Neuronal stem cell (in vitro differentiated cells): ENCODE results near the gene FAM3A.
A peak's percentile ranks its signal among the peaks of the same experiment; 100 is the strongest.

Experiments
- DNase-seq: peaks from one replicate; pipeline ENCODE4 v3.0.0-alpha.2; 2013; ENCODE audit warnings: low spot score
- H2AFZ ChIP-seq: one replicate; pipeline ENCODE4 v1.6.1; 2013; ENCODE audit warnings: mild to moderate bottlenecking, low read length, inconsistent platforms
- H2AK5ac ChIP-seq: 2 replicates; pipeline ENCODE4 v1.6.1; 2013; ENCODE audit warnings: low read depth, mild to moderate bottlenecking, inconsistent platforms, low read length, moderate library complexity, mixed read lengths
- H2BK120ac ChIP-seq: 2 replicates; pipeline ENCODE4 v1.6.1; 2013; ENCODE audit warnings: low read depth, mild to moderate bottlenecking, inconsistent platforms, low read length, moderate library complexity, mixed read lengths
- H2BK12ac ChIP-seq: one replicate; pipeline ENCODE4 v1.6.1; 2013; ENCODE audit warnings: low read length, inconsistent platforms
- H2BK15ac ChIP-seq: 2 replicates; pipeline ENCODE4 v1.6.1; 2013; ENCODE audit warnings: mild to moderate bottlenecking, low read length, inconsistent platforms, mixed read lengths
- H2BK5ac ChIP-seq: one replicate; pipeline ENCODE4 v1.6.1; 2013; ENCODE audit warnings: inconsistent platforms, mild to moderate bottlenecking, low read length, moderate library complexity
- H3K14ac ChIP-seq: one replicate; pipeline ENCODE4 v1.6.1; 2013; ENCODE audit warnings: low read length, inconsistent platforms
- H3K18ac ChIP-seq: 2 replicates; pipeline ENCODE4 v1.6.1; 2013; ENCODE audit warnings: low read length, inconsistent platforms
- H3K23ac ChIP-seq: 2 replicates; pipeline ENCODE4 v1.6.1; 2013; ENCODE audit warnings: low read depth, mild to moderate bottlenecking, mixed read lengths, low read length, inconsistent platforms; ENCODE audit not compliant: poor library complexity
- H3K27ac ChIP-seq: replicated peaks from 3 replicates; pipeline ENCODE4 v1.5.1; 2013; ENCODE audit warnings: low read length, inconsistent platforms
- H3K27me3 ChIP-seq, 3 experiments: 2 replicates each; pipeline ENCODE4 v1.6.1; 2013; ENCODE audit warnings: low read length in 3 of 3, mild to moderate bottlenecking in 2 of 3, inconsistent platforms in 1 of 3, low read depth in 1 of 3, mixed read lengths in 1 of 3, moderate library complexity in 1 of 3; ENCODE audit not compliant: control insufficient read depth in 3 of 3, insufficient read depth in 3 of 3
- H3K36me3 ChIP-seq, 2 donors: replicated peaks in 1 of 2; 2 replicates each; pipeline ENCODE4 v1.6.1; 2013; ENCODE audit warnings: low read length in 2 of 2; ENCODE audit not compliant: control insufficient read depth in 2 of 2, insufficient read depth in 2 of 2
- H3K4ac ChIP-seq: 2 replicates; pipeline ENCODE4 v1.6.1; 2013; ENCODE audit warnings: inconsistent platforms, mild to moderate bottlenecking, low read length, moderate library complexity
- H3K4me1 ChIP-seq, 2 donors: 1 replicate in 1 of 2; 2 replicates in 1 of 2; pipeline ENCODE4 v1.6.1; 2013; ENCODE audit warnings: low read length in 2 of 2, low read depth in 1 of 2; ENCODE audit not compliant: control insufficient read depth in 2 of 2, insufficient read depth in 1 of 2
- H3K4me2 ChIP-seq: one replicate; pipeline ENCODE4 v1.6.1; 2013; ENCODE audit warnings: mild to moderate bottlenecking, low read length, inconsistent platforms; ENCODE audit not compliant: insufficient read depth, poor library complexity, severe bottlenecking
- H3K4me3 ChIP-seq, 2 donors: 2 replicates each; pipeline ENCODE4 v1.5.1; 2013; ENCODE audit warnings: low read length in 2 of 2, mild to moderate bottlenecking in 2 of 2, inconsistent platforms in 1 of 2, moderate library complexity in 1 of 2
- H3K79me1 ChIP-seq: one replicate; pipeline ENCODE4 v1.6.1; 2013; ENCODE audit warnings: low read depth, mild to moderate bottlenecking, inconsistent platforms, low read length, moderate library complexity
- H3K9ac ChIP-seq: one replicate; pipeline ENCODE4 v1.6.1; 2013; ENCODE audit warnings: mild to moderate bottlenecking, low read depth, low read length, inconsistent platforms; ENCODE audit not compliant: poor library complexity
- H3K9me3 ChIP-seq, 2 donors: replicated peaks in 1 of 2; 2 replicates each; pipeline versions ENCODE3 to v1.6.1; 2013; ENCODE audit warnings: low read length in 2 of 2, mild to moderate bottlenecking in 2 of 2, inconsistent platforms in 1 of 2, low read depth in 1 of 2, mixed read lengths in 1 of 2, moderate library complexity in 1 of 2; ENCODE audit not compliant: control insufficient read depth in 2 of 2, insufficient read depth in 1 of 2
- H4K8ac ChIP-seq: one replicate; pipeline ENCODE4 v1.6.1; 2013; ENCODE audit warnings: low read depth, mild to moderate bottlenecking, inconsistent platforms, low read length, moderate library complexity
- H4K91ac ChIP-seq: one replicate; pipeline ENCODE4 v1.6.1; 2013; ENCODE audit warnings: low read length, low read depth, mild to moderate bottlenecking, inconsistent platforms; ENCODE audit not compliant: poor library complexity
- WGBS, 2 donors: extraction: QIAGEN DNeasy Blood & Tissue Kit; methylation state at CpG; one replicate each; pipeline ENCODE4 v1.1.7; 2013; ENCODE audit warnings: missing lambda C conversion rate in 2 of 2, mixed read lengths in 1 of 2; ENCODE audit not compliant: insufficient read length in 2 of 2, insufficient replicate concordance in 1 of 2; ENCODE audit errors: extremely low coverage in 2 of 2; 5-methylcytosine and 5-hydroxymethylcytosine counted together

Gene FAM3A

GRCh38 chrX:154507673-154508383 lies 8.2 kb downstream of the FAM3A start:
- H2BK12ac ChIP-seq, result no peak overlapping the region
- H4K91ac ChIP-seq, result no peak overlapping the region
- H3K9me3 ChIP-seq, result no peaks in the 10 kb centered on the region
- no peak overlapping the region for H3K23ac ChIP-seq
- peaks cover 0 to 3% of the 10 kb centered on the region in 2 donors for H3K4me1 ChIP-seq
- H3K4me3 ChIP-seq, result no peak overlapping the region
- peaks cover 0 to 20% of the 10 kb centered on the region in 2 donors for H3K36me3 ChIP-seq
- no peak overlapping the region for H2AK5ac ChIP-seq
- no peak overlapping the region for H4K8ac ChIP-seq
- no peak overlapping the region for H3K27ac ChIP-seq
- no peak overlapping the region for H3K14ac ChIP-seq
- no peaks in the 10 kb centered on the region for H3K27me3 ChIP-seq
- H2BK5ac ChIP-seq, result no peak overlapping the region
- no peak overlapping the region for H3K4ac ChIP-seq
- WGBS, 2 donors, result no CpG with 5 or more reads among the region's 24 CpGs
- H3K9ac ChIP-seq, result no peak overlapping the region
- no peak for DNase-seq
- H2BK120ac ChIP-seq, result no peak overlapping the region
- no peaks in the 10 kb centered on the region for H3K79me1 ChIP-seq
- H2BK15ac ChIP-seq, result no peak overlapping the region
- no peak overlapping the region for H2AFZ ChIP-seq
- H3K4me2 ChIP-seq, result no peak overlapping the region
- H3K18ac ChIP-seq, result no peak overlapping the region

GRCh38 chrX:154506483-154507332 lies 9.3 kb downstream of the FAM3A start:
- no peak overlapping the region for H3K4me2 ChIP-seq
- peak overlapping the region; percentile 3 for H4K8ac ChIP-seq
- H3K18ac ChIP-seq, result no peak overlapping the region
- H3K27me3 ChIP-seq, result no peaks in the 10 kb centered on the region
- H3K79me1 ChIP-seq, result no peaks in the 10 kb centered on the region
- no peak overlapping the region for H3K4ac ChIP-seq
- no peak overlapping the region for H2BK120ac ChIP-seq
- H2AFZ ChIP-seq, result no peak overlapping the region
- H2BK5ac ChIP-seq, result no peak overlapping the region
- H3K4me1 ChIP-seq, result peaks cover 0 to 3% of the 10 kb centered on the region in 2 donors
- DNase-seq, result no peak
- H4K91ac ChIP-seq, result no peak overlapping the region
- WGBS, 2 donors, result no CpG with 5 or more reads among the region's 37 CpGs
- H3K4me3 ChIP-seq, result no peak overlapping the region
- H2AK5ac ChIP-seq, result no peak overlapping the region
- H3K36me3 ChIP-seq, result peaks cover 0 to 20% of the 10 kb centered on the region in 2 donors
- H3K9ac ChIP-seq, result peak overlapping the region; percentile 60
- no peak overlapping the region for H3K14ac ChIP-seq
- H2BK12ac ChIP-seq, result no peak overlapping the region
- no peak overlapping the region for H2BK15ac ChIP-seq
- no peaks in the 10 kb centered on the region for H3K9me3 ChIP-seq
- no peak overlapping the region for H3K23ac ChIP-seq
- H3K27ac ChIP-seq, result no peak overlapping the region

DNA sequence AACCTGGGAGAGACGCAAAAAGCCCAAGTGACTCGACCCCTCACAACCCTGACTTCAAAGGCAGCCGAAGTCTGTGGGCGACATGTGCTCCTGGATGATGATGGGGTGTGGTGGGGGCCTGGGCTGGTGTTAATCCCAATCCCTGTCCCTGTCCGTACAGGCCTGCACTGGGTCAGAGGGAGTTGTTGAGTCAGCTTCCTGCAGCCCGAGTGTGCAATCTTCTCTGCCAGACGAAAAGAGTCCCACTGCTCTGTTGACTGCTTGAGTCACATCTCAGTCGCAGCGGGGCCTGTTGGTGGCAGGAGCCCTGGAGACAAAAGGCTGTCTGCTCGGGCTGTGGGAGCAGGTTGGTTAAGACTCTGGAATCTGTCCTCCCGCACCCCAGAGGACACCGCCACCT lies 10.3 kb downstream of the FAM3A start:
- Histone ChIP-seq H3K4me2 (no peak overlapping the region), H2BK12ac (no peak overlapping the region), H3K79me1 (no peaks in the 10 kb centered on the region), H4K8ac (no peak overlapping the region), H3K27me3 (no peaks in the 10 kb centered on the region), H3K27ac (no peak overlapping the region), H2BK15ac (no peak overlapping the region), H2BK120ac (no peak overlapping the region), H3K4me1 (peaks cover 0 to 3% of the 10 kb centered on the region in 2 donors), H4K91ac (no peak overlapping the region), H3K14ac (no peak overlapping the region), H3K9ac (no peak overlapping the region), H2AFZ (no peak overlapping the region), H3K36me3 (peaks cover 0 to 16% of the 10 kb centered on the region in 2 donors), H3K23ac (no peak overlapping the region), H3K18ac (no peak overlapping the region), H3K4ac (no peak overlapping the region), H2AK5ac (no peak overlapping the region), H3K4me3 (no peak overlapping the region), H2BK5ac (no peak overlapping the region), H3K9me3 (no peaks in the 10 kb centered on the region)
- no CpG with 5 or more reads among the region's 12 CpGs for WGBS, 2 donors
- no peak for DNase-seq

DNA sequence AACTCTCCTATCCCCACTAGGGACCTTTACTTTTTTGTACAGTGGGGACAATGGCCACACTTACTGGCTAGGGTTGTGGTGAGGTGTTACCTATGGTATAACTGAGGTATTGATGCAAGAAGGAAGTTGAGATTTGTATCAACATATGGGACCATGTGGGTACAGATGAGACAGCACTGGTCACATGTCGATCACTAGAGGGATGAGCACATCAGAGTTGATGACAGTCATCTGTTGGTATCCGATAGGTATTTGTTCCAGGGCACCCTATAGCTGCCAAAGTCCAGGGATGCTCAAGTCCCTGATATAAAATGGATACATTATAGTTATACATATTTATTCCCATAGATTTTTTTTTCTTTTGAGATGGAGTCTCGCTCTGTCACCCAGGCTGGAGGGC lies 13.0 kb downstream of the FAM3A start:
- WGBS, 2 donors, result no CpG with 5 or more reads among the region's 3 CpGs
- no peak overlapping the region for H2BK12ac ChIP-seq
- no peak overlapping the region for H2BK5ac ChIP-seq
- H3K4me3 ChIP-seq, result no peak overlapping the region
- H3K27ac ChIP-seq, result no peak overlapping the region
- no peak overlapping the region for H3K9ac ChIP-seq
- no peak overlapping the region for H3K14ac ChIP-seq
- H3K9me3 ChIP-seq, result no peaks in the 10 kb centered on the region
- H3K4me2 ChIP-seq, result no peak overlapping the region
- no peaks in the 10 kb centered on the region for H3K79me1 ChIP-seq
- H3K36me3 ChIP-seq, result peaks cover 0 to 7% of the 10 kb centered on the region in 2 donors
- H3K27me3 ChIP-seq, result no peaks in the 10 kb centered on the region
- DNase-seq, result no peak
- H3K23ac ChIP-seq, result no peak overlapping the region
- H3K18ac ChIP-seq, result no peak overlapping the region
- H3K4ac ChIP-seq, result no peak overlapping the region
- no peak overlapping the region for H2BK120ac ChIP-seq
- H4K91ac ChIP-seq, result no peak overlapping the region
- H2BK15ac ChIP-seq, result no peak overlapping the region
- H3K4me1 ChIP-seq, result peaks cover 0 to 3% of the 10 kb centered on the region in 2 donors
- no peak overlapping the region for H2AFZ ChIP-seq
- H2AK5ac ChIP-seq, result no peak overlapping the region
- H4K8ac ChIP-seq, result no peak overlapping the region
